KMS-11 (cell line): ENCODE data around the gene RBM18.

Experiments used
- H2AFZ ChIP-seq: fragments of 200-600 bp; sonication (generic); 2 replicates; pipeline ENCODE4 v1.6.1; 2016; ENCODE audit warnings: antibody characterized with exemption, mixed run types, low read depth
- H3K27ac ChIP-seq: fragments of 200-600 bp; sonication (generic); 2 replicates; pipeline ENCODE4 v1.6.1; 2016; ENCODE audit warnings: mild to moderate bottlenecking, mixed run types
- H3K27me3 ChIP-seq: fragments of 200-600 bp; sonication (generic); 2 replicates; pipeline ENCODE4 v1.6.1; 2017; ENCODE audit warnings: mild to moderate bottlenecking, low read depth, mixed run types, moderate library complexity; ENCODE audit not compliant: insufficient read depth
- H3K36me3 ChIP-seq: fragments of 200-600 bp; sonication (generic); 2 replicates; pipeline ENCODE4 v1.6.1; 2017; ENCODE audit warnings: mild to moderate bottlenecking, mixed run types; ENCODE audit not compliant: insufficient read depth
- H3K4me1 ChIP-seq: fragments of 200-600 bp; sonication (generic); 2 replicates; pipeline ENCODE4 v1.6.1; 2016; ENCODE audit warnings: mild to moderate bottlenecking, low read depth, mixed run types; ENCODE audit not compliant: poor library complexity, severe bottlenecking
- H3K4me2 ChIP-seq: fragments of 200-600 bp; sonication (generic); 2 replicates; pipeline ENCODE4 v1.7.0; 2016; ENCODE audit warnings: mild to moderate bottlenecking, mixed run types
- H3K4me3 ChIP-seq: fragments of 200-600 bp; sonication (generic); IDR thresholded peaks from 2 replicates; pipeline ENCODE4 v1.6.1; 2017; ENCODE audit warnings: low read depth, low read length, mixed read lengths; ENCODE audit not compliant: insufficient read depth
- H3K79me2 ChIP-seq: fragments of 200-600 bp; sonication (generic); 2 replicates; pipeline ENCODE4 v1.6.1; 2016; ENCODE audit warnings: low read depth, mixed run types; ENCODE audit not compliant: insufficient read depth
- H3K9ac ChIP-seq: fragments of 200-600 bp; sonication (generic); 2 replicates; pipeline ENCODE4 v1.6.1; 2016; ENCODE audit warnings: mild to moderate bottlenecking, mixed run types
- H4K20me1 ChIP-seq: fragments of 200-600 bp; sonication (generic); 2 replicates; pipeline ENCODE4 v1.6.1; 2016; ENCODE audit warnings: mild to moderate bottlenecking, mixed run types; ENCODE audit not compliant: insufficient read depth
- CTCF ChIP-seq: fragments of 200-600 bp; sonication (generic); conservative IDR thresholded peaks from 2 replicates; pipeline ENCODE4 v1.6.1; 2017; ENCODE audit warnings: low read depth, mild to moderate bottlenecking, antibody characterized with exemption, low read length, moderate library complexity, mixed read lengths

RBM18 gene

DNA sequence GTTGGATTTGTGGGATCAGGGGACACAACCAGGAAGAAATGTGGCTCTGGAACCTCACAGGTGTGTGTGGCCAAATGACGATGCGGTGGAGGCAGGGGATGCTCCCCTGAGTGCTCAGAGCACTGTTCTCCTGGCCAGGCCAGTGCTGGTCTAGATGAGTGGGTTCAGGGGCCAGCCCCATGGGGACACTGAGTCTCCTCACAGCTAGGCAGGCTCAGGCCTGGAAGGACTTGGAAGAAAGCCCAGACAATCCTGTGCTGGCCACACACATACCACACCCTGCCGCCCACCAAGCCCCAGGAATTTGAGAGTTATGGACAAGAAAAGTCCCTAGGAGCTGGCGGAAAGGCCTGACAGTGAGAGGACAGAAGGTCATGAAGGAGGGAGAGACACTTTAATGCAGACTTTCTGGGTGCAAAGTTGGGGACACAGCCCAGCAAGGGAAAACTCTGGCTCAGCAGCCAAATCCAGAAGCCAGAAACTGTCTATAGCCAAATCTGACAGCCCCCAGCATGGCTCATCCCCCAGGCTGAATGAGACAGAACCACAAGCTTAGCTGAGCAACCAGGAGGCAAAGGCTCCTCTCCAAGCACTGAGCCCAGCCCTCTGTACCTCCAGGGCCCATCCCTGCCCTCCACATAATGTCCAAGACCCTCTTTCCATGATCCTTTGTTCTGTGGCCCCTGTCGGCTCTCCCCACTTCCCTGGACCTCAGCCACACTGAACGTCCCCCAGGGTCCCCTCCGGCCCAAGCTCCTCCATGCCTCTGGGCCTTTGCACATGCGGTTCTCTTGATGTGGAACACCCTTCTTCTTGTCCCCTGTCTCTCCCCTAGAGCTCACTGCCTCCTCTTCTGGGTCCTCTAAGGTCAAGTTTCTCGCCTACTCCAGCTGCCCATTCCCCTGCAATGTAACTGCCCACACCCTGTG is 58.3 kb downstream of the RBM18 start:
- Histone ChIP-seq H2AFZ (no peak overlapping the region), H3K4me3 (no peak overlapping the region), H3K27ac (no peak overlapping the region), H3K9ac (no peak overlapping the region), H4K20me1 (no peaks in the 10 kb centered on the region), H3K36me3 (no peaks in the 10 kb centered on the region), H3K4me2 (no peak overlapping the region), H3K4me1 (no peaks in the 10 kb centered on the region), H3K79me2 (no peaks in the 10 kb centered on the region), H3K27me3 (no peaks in the 10 kb centered on the region)
- TF ChIP-seq CTCF, result no peak

GRCh38 chr9:122205176-122205575 is 59.5 kb downstream of the RBM18 start:
- Histone ChIP-seq H3K27me3 (no peaks in the 10 kb centered on the region), H3K4me1 (no peaks in the 10 kb centered on the region), H3K36me3 (no peaks in the 10 kb centered on the region), H2AFZ (no peak overlapping the region), H4K20me1 (no peaks in the 10 kb centered on the region), H3K79me2 (no peaks in the 10 kb centered on the region), H3K9ac (no peak overlapping the region), H3K4me2 (no peak overlapping the region), H3K27ac (no peak overlapping the region), H3K4me3 (no peak overlapping the region)
- TF ChIP-seq CTCF, result no peak

- Histone ChIP-seq H3K9ac (no peak overlapping the region), H3K4me1 (no peaks in the 10 kb centered on the region), H3K4me3 (no peak overlapping the region), H4K20me1 (no peaks in the 10 kb centered on the region), H3K4me2 (no peak overlapping the region), H3K36me3 (no peaks in the 10 kb centered on the region), H3K27me3 (no peaks in the 10 kb centered on the region), H3K27ac (no peak overlapping the region), H2AFZ (no peak overlapping the region), H3K79me2 (no peaks in the 10 kb centered on the region)
- no peak for TF ChIP-seq CTCF
These were observed 60.1 kb downstream of the RBM18 start for GRCh38 chr9:122204491-122204890.

DNA sequence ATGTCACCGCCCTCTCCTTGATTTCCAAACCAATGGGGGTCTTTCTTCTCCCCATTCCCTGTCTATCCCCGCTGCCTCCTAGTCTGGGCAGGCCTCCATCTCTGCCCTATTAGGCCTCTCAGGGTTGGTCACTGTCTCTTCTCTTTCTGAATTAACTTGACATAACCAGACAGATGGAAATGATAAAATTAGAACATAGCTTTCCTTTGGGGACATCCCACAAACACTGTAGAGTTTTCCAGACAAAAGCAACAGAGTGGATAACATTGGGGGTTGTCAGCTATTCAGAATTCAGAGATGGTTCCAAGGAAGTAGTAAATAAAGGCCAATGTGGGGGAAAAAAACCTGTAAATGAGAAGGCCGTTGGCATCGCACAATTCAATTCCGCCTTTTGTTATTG is 60.6 kb downstream of the RBM18 start:
- no peak overlapping the region for H3K4me3 ChIP-seq
- no peaks in the 10 kb centered on the region for H3K4me1 ChIP-seq
- no peak overlapping the region for H3K4me2 ChIP-seq
- H3K79me2 ChIP-seq, result no peaks in the 10 kb centered on the region
- H2AFZ ChIP-seq, result no peak overlapping the region
- no peak overlapping the region for H3K9ac ChIP-seq
- H4K20me1 ChIP-seq, result no peaks in the 10 kb centered on the region
- H3K27ac ChIP-seq, result no peak overlapping the region
- H3K36me3 ChIP-seq, result no peaks in the 10 kb centered on the region
- no peaks in the 10 kb centered on the region for H3K27me3 ChIP-seq
- TF ChIP-seq CTCF, result no peak
